Nephron (organoid): ENCODE data around the gene DFFB.

Source experiments
- H3K27ac Mint-ChIP-seq, 3 experiments: 2 replicates each; pipeline ENCODE4 v1.8.0; 2020; ENCODE audit warnings: mixed read lengths in 3 of 3, mild to moderate bottlenecking in 2 of 3, moderate library complexity in 1 of 3
- H3K27me3 Mint-ChIP-seq: 2 replicates; pipeline ENCODE4 v1.8.0; 2021; ENCODE audit warnings: low read depth, mild to moderate bottlenecking, moderate library complexity, mixed read lengths
- H3K36me3 Mint-ChIP-seq: 2 replicates; pipeline ENCODE4 v1.8.0; 2020; ENCODE audit warnings: low read depth, mixed read lengths
- H3K4me1 Mint-ChIP-seq: 2 replicates; pipeline ENCODE4 v1.8.0; 2020; ENCODE audit warnings: mixed read lengths
- H3K4me3 Mint-ChIP-seq, 3 experiments: 2 replicates each; pipeline ENCODE4 v1.8.0; 2020; ENCODE audit warnings: mild to moderate bottlenecking in 3 of 3, mixed read lengths in 3 of 3, moderate library complexity in 2 of 3
- H3K9me3 Mint-ChIP-seq: 2 replicates; pipeline ENCODE4 v1.8.0; 2020; ENCODE audit warnings: mixed read lengths
- TF ChIP-seq, protein P1 (sequence below), 3 experiments: fragments of 200-600 bp; sonication (generic); IDR thresholded peaks; one replicate each; pipeline ENCODE4 v1.5.0; 2021; ENCODE audit warnings: antibody characterized with exemption in 3 of 3; ENCODE audit not compliant: unreplicated experiment in 3 of 3

The DFFB gene

GRCh38 chr1:3846541-3846940, 10.7 kb upstream of the DFFB start:
- Mint-ChIP-seq H3K36me3 (peaks cover 52% of the 10 kb centered on the region), H3K9me3 (no peaks in the 10 kb centered on the region), H3K4me1 (no peaks in the 10 kb centered on the region), H3K27me3 (no peaks in the 10 kb centered on the region), H3K27ac (peak overlapping the region in 2 of 3 experiments; percentile 9 to 65), H3K4me3 (no peak overlapping the region)
- TF ChIP-seq, protein P1, sequence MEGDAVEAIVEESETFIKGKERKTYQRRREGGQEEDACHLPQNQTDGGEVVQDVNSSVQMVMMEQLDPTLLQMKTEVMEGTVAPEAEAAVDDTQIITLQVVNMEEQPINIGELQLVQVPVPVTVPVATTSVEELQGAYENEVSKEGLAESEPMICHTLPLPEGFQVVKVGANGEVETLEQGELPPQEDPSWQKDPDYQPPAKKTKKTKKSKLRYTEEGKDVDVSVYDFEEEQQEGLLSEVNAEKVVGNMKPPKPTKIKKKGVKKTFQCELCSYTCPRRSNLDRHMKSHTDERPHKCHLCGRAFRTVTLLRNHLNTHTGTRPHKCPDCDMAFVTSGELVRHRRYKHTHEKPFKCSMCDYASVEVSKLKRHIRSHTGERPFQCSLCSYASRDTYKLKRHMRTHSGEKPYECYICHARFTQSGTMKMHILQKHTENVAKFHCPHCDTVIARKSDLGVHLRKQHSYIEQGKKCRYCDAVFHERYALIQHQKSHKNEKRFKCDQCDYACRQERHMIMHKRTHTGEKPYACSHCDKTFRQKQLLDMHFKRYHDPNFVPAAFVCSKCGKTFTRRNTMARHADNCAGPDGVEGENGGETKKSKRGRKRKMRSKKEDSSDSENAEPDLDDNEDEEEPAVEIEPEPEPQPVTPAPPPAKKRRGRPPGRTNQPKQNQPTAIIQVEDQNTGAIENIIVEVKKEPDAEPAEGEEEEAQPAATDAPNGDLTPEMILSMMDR (IDR thresholded peaks at IDR 0.05; ENCODE audit: unreplicated experiment in 3 of 3), result no peak

DNA sequence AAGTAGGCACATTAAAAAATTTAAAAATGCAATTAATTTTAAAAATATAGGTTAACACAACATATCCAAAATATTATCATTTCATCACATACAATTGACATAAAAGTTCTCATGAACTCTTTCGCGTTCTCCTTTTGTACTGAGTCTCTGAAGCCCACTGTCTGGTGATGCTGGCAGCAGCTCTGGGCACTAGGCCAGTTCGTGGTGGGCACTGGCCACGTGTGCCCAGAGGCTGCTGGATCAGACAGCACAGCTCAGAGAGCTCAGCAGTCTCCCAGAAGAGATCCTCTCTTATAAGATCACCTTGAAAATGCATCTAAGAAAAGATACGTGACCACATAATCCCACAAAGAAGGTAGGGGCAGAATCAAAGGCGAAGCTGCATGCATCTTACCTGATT, 10.2 kb upstream of the DFFB start:
- no peak overlapping the region for H3K4me3 Mint-ChIP-seq

GRCh38 chr1:3850857-3851256, 6.4 kb upstream of the DFFB start:
- Mint-ChIP-seq H3K36me3 (peaks cover 31% of the 10 kb centered on the region), H3K4me1 (peaks cover 7% of the 10 kb centered on the region), H3K27me3 (no peaks in the 10 kb centered on the region), H3K27ac (no peak overlapping the region), H3K9me3 (no peaks in the 10 kb centered on the region), H3K4me3 (no peak overlapping the region)
- TF ChIP-seq, protein P1 (IDR thresholded peaks at IDR 0.05; ENCODE audit: unreplicated experiment in 3 of 3), result no peak

More for the DNA sequence above, 10.2 kb upstream of the DFFB start:
- Mint-ChIP-seq H3K27ac (no peak overlapping the region), H3K4me1 (no peaks in the 10 kb centered on the region), H3K36me3 (peaks cover 52% of the 10 kb centered on the region), H3K27me3 (no peaks in the 10 kb centered on the region), H3K9me3 (no peaks in the 10 kb centered on the region)
- TF ChIP-seq, protein P1 (IDR thresholded peaks at IDR 0.05; ENCODE audit: unreplicated experiment in 3 of 3), result no peak

GRCh38 chr1:3851292-3851691, 6.0 kb upstream of the DFFB start:
- no peak overlapping the region for H3K4me3 Mint-ChIP-seq
- TF ChIP-seq, protein P1 (IDR thresholded peaks at IDR 0.05; ENCODE audit: unreplicated experiment in 3 of 3), result no peak
- no peaks in the 10 kb centered on the region for H3K9me3 Mint-ChIP-seq

DNA sequence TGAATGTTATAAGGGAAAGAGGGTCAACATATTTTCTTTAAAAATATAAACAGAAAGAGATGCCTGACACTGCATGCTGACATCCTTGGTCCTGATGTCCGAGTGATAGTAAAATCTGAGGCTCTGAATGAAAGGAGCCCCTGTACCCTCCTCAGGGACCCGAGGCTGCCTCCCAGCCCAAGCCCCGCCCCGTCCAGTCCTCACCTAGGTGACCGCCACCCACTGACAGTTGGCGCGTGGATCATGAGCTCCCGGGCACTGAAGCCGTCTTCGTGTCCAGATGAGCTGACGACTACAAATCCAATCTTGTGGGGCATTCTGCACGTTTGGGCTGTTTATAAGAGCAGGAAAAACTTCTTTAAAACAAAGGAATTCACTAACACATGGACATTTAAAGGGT, 5.2 kb upstream of the DFFB start:
- H3K27ac Mint-ChIP-seq, result peak overlapping the region in 1 of 3 experiments; percentile 60
- no peaks in the 10 kb centered on the region for H3K27me3 Mint-ChIP-seq
- no peaks in the 10 kb centered on the region for H3K9me3 Mint-ChIP-seq
- TF ChIP-seq, protein P1 (IDR thresholded peaks at IDR 0.05; ENCODE audit: unreplicated experiment in 3 of 3), result no peak
- peaks cover 26% of the 10 kb centered on the region for H3K36me3 Mint-ChIP-seq
- H3K4me1 Mint-ChIP-seq, result peaks cover 7% of the 10 kb centered on the region
- no peak overlapping the region for H3K4me3 Mint-ChIP-seq

More at GRCh38 chr1:3851292-3851691, 6.0 kb upstream of the DFFB start:
- H3K27me3 Mint-ChIP-seq, result no peaks in the 10 kb centered on the region
- no peak overlapping the region for H3K27ac Mint-ChIP-seq
- H3K4me1 Mint-ChIP-seq, result peaks cover 7% of the 10 kb centered on the region
- H3K36me3 Mint-ChIP-seq, result peaks cover 31% of the 10 kb centered on the region

DNA sequence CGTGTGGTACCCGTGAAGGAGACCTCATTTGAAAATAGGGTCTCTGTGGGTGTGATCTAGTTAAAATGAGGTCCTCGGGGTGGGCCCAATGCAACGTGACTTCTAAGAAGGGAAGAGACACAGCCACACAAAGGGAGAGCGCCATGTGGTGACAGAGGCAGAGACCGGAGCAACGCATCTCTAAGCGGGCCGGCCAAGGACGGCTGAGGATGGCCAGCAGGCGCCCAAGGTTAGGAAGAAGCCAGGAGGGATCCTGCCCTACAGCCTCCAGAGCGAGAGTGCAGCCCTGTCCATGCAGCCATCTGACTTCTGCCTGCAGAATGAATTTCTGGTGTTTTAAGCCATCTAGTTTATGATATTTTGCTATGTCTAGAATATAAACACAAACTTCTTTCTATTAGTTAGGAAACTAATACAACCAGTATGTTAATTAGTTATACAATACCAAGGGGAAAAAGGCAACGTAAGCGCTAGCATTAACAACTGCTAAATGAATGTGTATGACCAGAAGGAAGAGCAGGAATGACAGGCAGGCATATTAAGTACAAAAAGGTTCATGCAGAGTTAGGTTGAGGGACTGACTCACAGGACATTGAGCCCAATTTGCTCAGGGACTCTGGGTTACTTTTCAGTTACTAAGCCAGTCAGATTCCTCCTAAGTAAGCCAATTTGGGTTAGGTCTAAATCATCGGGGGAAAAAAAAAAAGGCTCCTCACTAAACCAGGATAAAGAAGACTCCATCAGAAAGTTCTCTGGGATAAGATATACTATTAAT, 4.4 kb upstream of the DFFB start:
- Mint-ChIP-seq H3K27me3 (no peaks in the 10 kb centered on the region), H3K9me3 (no peaks in the 10 kb centered on the region), H3K27ac (no peak overlapping the region), H3K4me3 (peak overlapping the region; percentile 20 to 68 (median 48)), H3K36me3 (peaks cover 22% of the 10 kb centered on the region), H3K4me1 (peaks cover 11% of the 10 kb centered on the region)
- TF ChIP-seq, protein P1 (IDR thresholded peaks at IDR 0.05; ENCODE audit: unreplicated experiment in 3 of 3), result no peak
